DMS79 treated with DMSO at 0.1 percent for 48 hours (cell line): ENCODE data around the gene MIPEP.
"Not testable (repeated sequence)": the region's sequence is repeated elsewhere in the genome, so short reads cannot be mapped to it uniquely, and the experiment has no call there.

ENCODE experiments used
- DNase-seq: peaks from one replicate; lab custom pipeline; 2025; lab: John Stamatoyannopoulos, UW

The MIPEP gene

GRCh38 chr13:23776698-23777574, 112.3 kb downstream of the MIPEP start:
- DNase-seq, result no peak

GRCh38 chr13:23772717-23773116, 116.5 kb downstream of the MIPEP start:
- no peak for DNase-seq

GRCh38 chr13:23771956-23772355, 117.2 kb downstream of the MIPEP start:
- DNase-seq, result no peak

DNA sequence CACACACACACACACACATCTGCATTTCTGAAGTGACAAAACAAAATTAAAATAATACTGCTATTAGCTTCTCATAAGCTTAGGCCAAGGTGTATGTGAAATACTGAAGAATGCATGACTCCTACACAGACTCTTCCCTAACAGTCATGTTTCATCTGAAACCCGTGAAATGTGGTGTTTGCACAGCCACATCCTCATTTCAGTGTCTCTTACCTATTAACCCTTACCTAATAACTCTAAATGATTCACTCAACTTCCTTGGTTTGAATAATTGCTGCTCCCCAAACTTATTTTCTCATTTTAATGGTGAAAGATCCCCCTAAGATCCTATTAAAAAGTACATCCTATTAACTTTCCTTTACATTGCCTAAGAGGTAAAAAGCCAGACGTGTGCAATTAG, 117.6 kb downstream of the MIPEP start:
- no peak for DNase-seq

GRCh38 chr13:23770973-23771372, 118.2 kb downstream of the MIPEP start:
- no peak for DNase-seq

- no peak for DNase-seq
Observed at GRCh38 chr13:23770428-23770827, 118.8 kb downstream of the MIPEP start.

- no peak for DNase-seq
Observed at GRCh38 chr13:23769401-23769800, 119.8 kb downstream of the MIPEP start.

DNA sequence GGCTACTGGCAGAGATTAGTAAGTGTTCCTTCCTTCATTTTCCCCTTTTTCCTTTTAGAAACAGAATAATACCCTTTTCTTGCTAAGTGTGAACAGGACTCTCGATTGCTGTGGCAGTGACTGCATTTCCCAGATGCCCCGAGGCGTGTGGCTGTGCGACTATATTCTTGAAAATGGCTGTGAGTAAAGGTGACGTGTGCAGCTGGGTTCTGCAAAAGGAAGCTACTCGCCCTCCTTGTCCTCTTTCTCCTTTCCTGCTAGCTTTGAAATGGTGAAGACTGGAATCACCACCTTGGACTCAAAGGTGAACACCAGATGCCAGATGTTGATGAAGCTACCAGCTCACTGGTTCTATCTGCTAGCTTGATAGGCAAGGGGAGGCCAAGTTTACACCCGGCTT, 121.4 kb downstream of the MIPEP start:
- DNase-seq, result no peak

- no peak for DNase-seq
Observed at GRCh38 chr13:23766939-23767338, 122.3 kb downstream of the MIPEP start.

DNA sequence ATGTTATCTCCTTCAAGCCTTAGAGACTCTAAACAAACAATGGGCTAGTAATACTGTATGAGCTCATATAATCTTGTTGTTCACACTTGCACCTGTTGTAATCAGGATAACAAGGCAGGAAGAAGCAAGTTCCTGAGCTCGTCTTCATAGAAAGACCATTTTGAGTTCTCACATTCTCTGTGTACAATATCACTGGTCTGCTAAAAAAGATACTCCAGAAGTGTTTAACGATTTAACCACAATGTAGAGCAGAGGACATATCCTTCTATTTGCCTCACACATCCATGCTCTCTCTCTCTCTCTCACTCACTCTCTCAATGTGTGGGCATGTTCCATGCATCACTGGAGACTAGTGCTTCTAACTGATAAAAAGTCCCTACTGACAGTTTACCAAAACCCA, 122.9 kb downstream of the MIPEP start:
- no peak for DNase-seq

GRCh38 chr13:23765531-23765930, 123.7 kb downstream of the MIPEP start:
- no peak for DNase-seq

GRCh38 chr13:23763318-23763717, 125.9 kb downstream of the MIPEP start:
- no peak for DNase-seq

DNA sequence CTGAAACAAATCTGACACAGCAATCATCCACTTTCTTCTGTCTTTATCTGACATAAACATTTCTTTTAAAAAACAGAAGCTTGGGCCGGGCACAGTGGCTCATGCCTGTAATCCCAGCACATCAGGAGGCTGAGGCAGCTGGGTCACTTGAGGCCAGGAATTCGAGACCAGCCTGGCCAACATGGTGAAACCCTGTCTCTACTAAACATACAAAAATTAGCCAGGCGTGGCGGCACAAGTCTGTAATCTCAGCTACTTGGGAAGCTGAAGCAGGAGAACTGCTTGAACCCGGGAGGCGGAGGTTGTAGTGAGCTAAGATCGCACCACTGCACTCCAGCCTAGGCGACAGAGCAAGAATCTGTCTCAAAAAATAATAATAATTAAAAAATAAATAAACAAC, 127.4 kb downstream of the MIPEP start:
- not testable (repeated sequence) for DNase-seq

GRCh38 chr13:23760000-23760399, 129.2 kb downstream of the MIPEP start:
- DNase-seq, result no peak

- no peak for DNase-seq
Observed at GRCh38 chr13:23758798-23759527, 130.2 kb downstream of the MIPEP start.

- DNase-seq, result no peak
Observed at GRCh38 chr13:23754997-23755396, 134.2 kb downstream of the MIPEP start.

GRCh38 chr13:23754506-23754905, 134.7 kb downstream of the MIPEP start:
- no peak for DNase-seq

DNA sequence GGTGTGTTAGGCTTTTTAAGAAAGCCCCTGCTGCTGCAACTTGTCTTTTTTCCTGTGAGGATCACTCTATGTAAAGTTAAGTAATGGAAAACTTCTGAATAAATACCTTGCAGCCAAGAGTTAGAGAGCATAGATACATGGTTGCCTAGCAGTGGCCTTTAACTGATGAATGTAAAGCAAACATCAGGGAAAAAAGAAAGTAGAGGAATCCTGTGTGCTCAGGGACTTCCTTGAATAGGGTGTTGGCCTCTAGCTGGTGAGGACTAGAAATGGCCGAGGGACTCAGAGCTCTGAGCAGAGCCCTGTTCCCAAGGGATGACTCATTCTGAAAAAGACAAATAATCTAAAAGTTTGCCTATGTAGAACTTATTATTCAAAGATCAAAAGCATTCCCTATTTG, 135.7 kb downstream of the MIPEP start:
- DNase-seq, result no peak

DNA sequence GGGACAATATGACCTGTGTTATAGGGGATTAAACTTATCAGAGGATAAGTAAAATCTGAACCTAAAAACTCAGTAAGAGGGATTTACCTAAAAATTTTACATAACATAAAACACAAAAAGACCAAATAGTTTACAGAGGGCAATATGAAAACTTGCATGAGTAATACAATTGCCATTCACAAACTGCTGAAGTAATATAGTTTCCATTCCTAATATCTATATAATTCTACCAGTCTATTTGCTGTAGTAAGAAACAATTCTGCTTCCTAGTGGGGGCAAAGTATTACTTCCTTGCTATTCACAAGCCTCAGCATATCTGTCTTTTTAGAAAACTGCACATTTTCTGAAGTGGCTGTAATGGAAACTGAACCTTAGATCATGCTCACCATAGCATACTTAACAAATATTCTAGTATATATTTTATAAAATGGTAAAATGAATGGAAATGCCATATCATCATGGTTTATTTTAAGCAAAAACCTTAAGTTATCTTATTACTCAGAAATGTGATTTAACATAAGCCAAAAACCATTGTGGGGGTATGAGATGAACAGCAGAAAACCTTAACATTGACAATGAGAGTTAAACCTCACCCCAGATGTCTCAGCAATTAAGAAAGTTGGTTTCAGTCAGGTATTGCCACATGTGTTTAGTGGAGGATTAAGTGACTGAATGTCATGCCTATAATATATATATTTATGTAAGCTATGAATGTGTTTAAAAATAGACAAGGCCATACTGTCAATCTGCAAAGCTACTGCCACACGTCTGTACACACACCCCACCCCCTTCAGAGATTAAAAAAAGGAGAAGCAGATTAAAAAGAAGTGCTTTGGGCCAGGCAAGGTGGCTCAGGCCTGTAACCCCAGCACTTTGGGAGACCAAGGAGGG, 136.8 kb downstream of the MIPEP start:
- no peak for DNase-seq

DNA sequence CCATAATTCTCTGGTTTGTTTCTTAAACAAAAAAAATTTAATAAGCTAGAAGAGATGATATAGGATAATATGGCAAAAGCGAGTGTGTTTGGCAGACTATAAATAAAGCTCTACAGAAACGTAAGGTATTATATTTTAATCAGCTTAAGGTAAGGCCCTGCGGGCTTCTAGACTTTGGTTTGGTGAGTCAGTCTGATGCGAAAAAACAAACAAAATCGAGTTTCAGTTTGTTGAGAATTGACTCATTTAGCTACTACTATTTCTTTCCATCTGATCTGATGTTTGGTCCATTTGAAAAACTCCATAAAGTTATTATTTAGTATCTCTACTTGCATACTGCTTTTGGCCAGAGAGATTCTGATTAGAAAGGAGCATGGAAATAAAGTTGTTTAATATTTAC, 138.0 kb downstream of the MIPEP start:
- no peak for DNase-seq

DNA sequence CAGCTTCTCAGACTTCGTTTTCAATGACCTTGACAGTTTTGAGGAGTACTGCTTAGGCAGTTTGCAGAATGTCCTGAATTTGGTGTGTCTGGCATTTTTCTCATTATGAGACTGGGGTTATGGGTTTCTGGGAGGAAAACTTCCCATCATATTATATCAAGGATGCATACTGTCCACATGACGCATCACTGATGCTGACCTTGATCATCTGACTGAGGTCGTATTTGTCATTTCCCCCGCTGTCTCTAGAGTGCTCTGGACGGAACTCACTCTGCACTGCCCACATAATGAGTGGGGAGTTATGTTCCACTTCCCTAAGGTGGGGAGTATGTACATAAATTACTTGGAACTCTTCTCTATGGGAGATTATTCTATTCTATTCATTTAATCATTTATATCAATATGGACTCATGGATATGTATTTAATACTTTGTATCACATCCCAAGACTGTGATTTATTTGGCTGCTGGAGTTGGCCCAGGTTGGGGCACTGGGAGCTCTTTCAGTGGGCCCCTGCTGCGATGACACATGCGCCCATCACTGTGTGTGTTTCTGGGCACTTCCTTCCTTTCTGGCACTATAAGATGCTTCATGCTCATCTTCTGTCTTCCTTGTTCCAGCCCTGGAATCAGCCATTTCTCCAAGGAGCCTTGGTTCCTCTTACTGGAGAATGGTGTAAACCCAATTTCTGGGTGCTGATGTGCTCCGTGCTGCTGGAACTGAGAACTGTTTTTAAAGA, 138.6 kb downstream of the MIPEP start:
- no peak for DNase-seq
